SK-N-SH (cell line): ENCODE data around the gene EOLA1. TPM values are rescaled to one million over a fixed set of nuclear protein-coding genes. Genes with fewer than 3 reads are reported as not detected.
"Not testable (repeated sequence)": the region's sequence is repeated elsewhere in the genome, so short reads cannot be mapped to it uniquely, and the experiment has no call there.

ENCODE experiments used
- CTCF ChIA-PET: fragments of 300-600, 350-600 bp; formaldehyde crosslinking; extraction: SDS; loops from one replicate; lab custom pipeline; 2021; lab: Yijun Ruan, JAX
- POLR2A ChIA-PET: fragments of 350-600 bp; sonication (Branson Sonifier 250); formaldehyde crosslinking; extraction: SDS; loops from one replicate; lab custom pipeline; 2020; ENCODE audit warnings: antibody characterized with exemption, inconsistent platforms; lab: Yijun Ruan, JAX
- DNase-seq: peaks from one replicate; pipeline ENCODE4 v3.0.0; 2012
- H2AFZ ChIP-seq: fragments of 200-600 bp; sonication (generic); 2 replicates; pipeline ENCODE4 v1.8.1; 2016; ENCODE audit warnings: antibody characterized with exemption, mild to moderate bottlenecking, low read depth
- H3F3A ChIP-seq: fragments of 200-600 bp; sonication (generic); replicated peaks from 2 replicates; pipeline ENCODE3; 2016; ENCODE audit warnings: antibody characterized with exemption, mild to moderate bottlenecking; ENCODE audit not compliant: insufficient read depth
- H3K27ac ChIP-seq, 2 experiments: fragments of 200-500 bp in 1 of 2; fragments of 200-600 bp in 1 of 2; sonication (Bioruptor generic) in 1 of 2; sonication (generic), shearing (Covaris generic) in 1 of 2; 2 replicates each; pipeline versions ENCODE4 v1.5.1 to v1.6.1; 2014 to 2016; ENCODE audit warnings: low read depth in 2 of 2, inconsistent platforms in 1 of 2, low read length in 1 of 2, mild to moderate bottlenecking in 1 of 2, mixed read lengths in 1 of 2
- H3K27me3 ChIP-seq: fragments of 200-600 bp; sonication (generic), shearing (Covaris generic); 2 replicates; pipeline ENCODE4 v1.6.1; 2016; ENCODE audit warnings: mixed run types; ENCODE audit not compliant: insufficient read depth
- H3K36me3 ChIP-seq, 2 experiments: fragments of 200-500 bp in 1 of 2; fragments of 200-600 bp in 1 of 2; sonication (Bioruptor generic) in 1 of 2; sonication (generic) in 1 of 2; replicated peaks in 1 of 2; 2 replicates each; pipeline versions ENCODE3 to v1.5.1; 2014 to 2016; ENCODE audit warnings: low read length in 1 of 2, mild to moderate bottlenecking in 1 of 2; ENCODE audit not compliant: insufficient read depth in 2 of 2, control insufficient read depth in 1 of 2
- H3K4me1 ChIP-seq, 2 experiments: fragments of 200-500 bp in 1 of 2; fragments of 200-600 bp in 1 of 2; sonication (Bioruptor generic) in 1 of 2; sonication (generic), shearing (Covaris generic) in 1 of 2; 2 replicates each; pipeline versions ENCODE4 v1.5.1 to v1.6.1; 2014 to 2016; ENCODE audit warnings: low read depth in 1 of 2, low read length in 1 of 2, mixed run types in 1 of 2; ENCODE audit not compliant: insufficient read depth in 2 of 2, control insufficient read depth in 1 of 2
- H3K4me2 ChIP-seq: fragments of 200-600 bp; sonication (generic), shearing (Covaris generic); 2 replicates; pipeline ENCODE4 v1.6.1; 2017; ENCODE audit warnings: mixed run types
- H3K4me3 ChIP-seq, 2 experiments: fragments of 200-500 bp in 1 of 2; fragments of 200-600 bp in 1 of 2; sonication (Bioruptor generic) in 1 of 2; sonication (generic), shearing (Covaris generic) in 1 of 2; 2 replicates each; pipeline versions ENCODE4 v1.5.1 to v1.8.1; 2014 to 2016; ENCODE audit warnings: low read depth in 2 of 2, inconsistent platforms in 1 of 2, low read length in 1 of 2, mild to moderate bottlenecking in 1 of 2, mixed read lengths in 1 of 2, moderate library complexity in 1 of 2
- H3K79me2 ChIP-seq: fragments of 200-600 bp; sonication (generic); 2 replicates; pipeline ENCODE4 v1.8.1; 2017; ENCODE audit warnings: mild to moderate bottlenecking; ENCODE audit not compliant: insufficient read depth
- H3K9ac ChIP-seq: fragments of 200-600 bp; sonication (generic); 2 replicates; pipeline ENCODE4 v1.6.1; 2017; ENCODE audit warnings: mixed run types
- H3K9me2 ChIP-seq: fragments of 200-600 bp; sonication (generic); 2 replicates; pipeline ENCODE4 v1.6.1; 2017; ENCODE audit warnings: mixed run types
- H3K9me3 ChIP-seq: fragments of 200-600 bp; sonication (generic); 2 replicates; pipeline ENCODE4 v1.6.1; 2017; ENCODE audit warnings: mixed run types, mild to moderate bottlenecking, moderate library complexity
- H4K20me1 ChIP-seq: fragments of 200-600 bp; sonication (generic); 2 replicates; pipeline ENCODE4 v1.6.1; 2017; ENCODE audit warnings: mild to moderate bottlenecking, mixed run types; ENCODE audit not compliant: insufficient read depth
- ELF1 ChIP-seq: IDR thresholded peaks from 2 replicates; pipeline ENCODE4 v1.4.0; 2012
- GATA2 ChIP-seq: sonication (generic); formaldehyde crosslinking; IDR thresholded peaks from 2 replicates; pipeline ENCODE4 v1.5.0; 2020; ENCODE audit warnings: mild to moderate bottlenecking, missing genetic modification reagents
- JUND ChIP-seq: IDR thresholded peaks from 2 replicates; pipeline ENCODE4 v1.4.0; 2012
- RFX5 ChIP-seq: IDR thresholded peaks from 2 replicates; pipeline ENCODE4 v1.6.1; 2012; ENCODE audit warnings: mild to moderate bottlenecking, improper control_type of control experiment, low read length
- SIN3A ChIP-seq: IDR thresholded peaks from 2 replicates; pipeline ENCODE4 v1.6.1; 2012; ENCODE audit warnings: low read depth, mild to moderate bottlenecking, low read length, moderate library complexity, borderline replicate concordance
- TAF1 ChIP-seq: IDR thresholded peaks from 2 replicates; pipeline ENCODE4 v1.6.1; 2012; ENCODE audit warnings: low read depth, mild to moderate bottlenecking, low read length, moderate library complexity, borderline replicate concordance
- TCF12 ChIP-seq: IDR thresholded peaks from 2 replicates; pipeline ENCODE4 v1.4.0; 2012
- TEAD4 ChIP-seq: IDR thresholded peaks from 2 replicates; pipeline ENCODE4 v1.4.0; 2012; ENCODE audit warnings: mild to moderate bottlenecking, borderline replicate concordance; ENCODE audit not compliant: insufficient read depth
- WGBS: methylation state at CpG from one replicate; pipeline ENCODE4 v1.1.6; 2017; ENCODE audit warnings: low lambda C conversion rate; 5-methylcytosine and 5-hydroxymethylcytosine counted together
- polyA plus RNA-seq, 3 experiments: library from polyadenylated mRNA; depleted of rRNA; stranded (reverse); fragments of >200 nt; gene quantifications; 2 replicates each; pipeline ENCODE4 v1.2.3, GENCODE V29; 2012
- TF ChIP-seq, protein P1 (sequence below): fragments of 150-350 bp; IDR thresholded peaks from 2 replicates; pipeline ENCODE4 v1.6.1; 2016; ENCODE audit warnings: mild to moderate bottlenecking, low read depth, low read length
- TF ChIP-seq, protein P2 (sequence below): IDR thresholded peaks from 2 replicates; pipeline ENCODE4 v1.4.0; 2012; ENCODE audit warnings: low read depth
- TF ChIP-seq, protein P3 (sequence below): fragments of 200-600 bp; sonication (generic); IDR thresholded peaks from 2 replicates; pipeline ENCODE4 v1.6.1; 2017; ENCODE audit warnings: antibody characterized with exemption, mild to moderate bottlenecking, moderate library complexity

The EOLA1 gene
- polyA plus RNA-seq, 1 of the 3 experiments (the other 2 are of a cell fraction) = 16.3 TPM

DNA sequence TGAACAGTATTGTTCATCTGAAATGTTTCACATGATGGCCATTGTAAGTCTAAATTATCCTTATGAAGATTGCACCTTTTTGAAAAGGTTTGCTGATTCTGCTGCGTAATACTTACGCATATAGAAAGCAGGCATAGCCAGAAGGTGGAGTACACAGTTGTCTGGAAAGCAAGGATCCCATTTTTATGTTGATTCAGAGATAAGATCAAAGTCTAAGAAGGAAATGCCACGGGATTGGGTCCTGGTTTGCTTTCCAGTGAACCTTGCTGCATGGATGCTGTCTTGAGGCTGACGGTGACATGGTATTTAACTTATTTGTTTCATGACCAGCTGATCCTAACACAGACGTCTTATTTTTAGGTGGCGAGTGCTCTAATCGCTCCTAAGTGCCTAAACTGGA lies 31.0 kb downstream of the EOLA1 start (continued):
- no peak for TF ChIP-seq SIN3A
- no peak for TF ChIP-seq TCF12

DNA sequence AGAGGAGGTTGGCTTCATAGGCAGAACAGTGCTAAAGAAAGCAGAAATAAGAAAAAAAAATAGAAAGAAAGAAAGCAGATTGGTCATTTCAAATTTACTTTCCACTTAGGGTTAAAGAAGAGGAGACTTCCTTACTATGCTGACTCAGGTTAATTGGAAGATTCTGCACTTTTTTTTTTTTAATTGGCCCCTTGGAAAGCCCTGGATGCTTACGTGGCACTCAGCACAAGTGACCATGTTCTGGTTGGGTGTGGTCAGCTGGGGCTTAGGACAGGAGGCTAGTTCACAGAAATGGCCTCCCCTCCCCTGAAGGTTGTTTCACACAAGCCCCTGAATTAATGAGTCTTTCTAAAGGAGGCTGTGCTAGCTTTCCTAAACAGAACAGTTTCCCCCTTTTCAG lies 31.9 kb downstream of the EOLA1 start:
- TF ChIP-seq, protein P1, sequence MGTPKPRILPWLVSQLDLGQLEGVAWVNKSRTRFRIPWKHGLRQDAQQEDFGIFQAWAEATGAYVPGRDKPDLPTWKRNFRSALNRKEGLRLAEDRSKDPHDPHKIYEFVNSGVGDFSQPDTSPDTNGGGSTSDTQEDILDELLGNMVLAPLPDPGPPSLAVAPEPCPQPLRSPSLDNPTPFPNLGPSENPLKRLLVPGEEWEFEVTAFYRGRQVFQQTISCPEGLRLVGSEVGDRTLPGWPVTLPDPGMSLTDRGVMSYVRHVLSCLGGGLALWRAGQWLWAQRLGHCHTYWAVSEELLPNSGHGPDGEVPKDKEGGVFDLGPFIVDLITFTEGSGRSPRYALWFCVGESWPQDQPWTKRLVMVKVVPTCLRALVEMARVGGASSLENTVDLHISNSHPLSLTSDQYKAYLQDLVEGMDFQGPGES = no peak
- TF ChIP-seq, protein P2, sequence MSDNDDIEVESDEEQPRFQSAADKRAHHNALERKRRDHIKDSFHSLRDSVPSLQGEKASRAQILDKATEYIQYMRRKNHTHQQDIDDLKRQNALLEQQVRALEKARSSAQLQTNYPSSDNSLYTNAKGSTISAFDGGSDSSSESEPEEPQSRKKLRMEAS = no peak
- TF ChIP-seq TEAD4 (no peak), ELF1 (no peak), RFX5 (no peak), GATA2 (CRISPR knock-in tag) (no peak), TAF1 (no peak), JUND (no peak)
- TF ChIP-seq, protein P3, sequence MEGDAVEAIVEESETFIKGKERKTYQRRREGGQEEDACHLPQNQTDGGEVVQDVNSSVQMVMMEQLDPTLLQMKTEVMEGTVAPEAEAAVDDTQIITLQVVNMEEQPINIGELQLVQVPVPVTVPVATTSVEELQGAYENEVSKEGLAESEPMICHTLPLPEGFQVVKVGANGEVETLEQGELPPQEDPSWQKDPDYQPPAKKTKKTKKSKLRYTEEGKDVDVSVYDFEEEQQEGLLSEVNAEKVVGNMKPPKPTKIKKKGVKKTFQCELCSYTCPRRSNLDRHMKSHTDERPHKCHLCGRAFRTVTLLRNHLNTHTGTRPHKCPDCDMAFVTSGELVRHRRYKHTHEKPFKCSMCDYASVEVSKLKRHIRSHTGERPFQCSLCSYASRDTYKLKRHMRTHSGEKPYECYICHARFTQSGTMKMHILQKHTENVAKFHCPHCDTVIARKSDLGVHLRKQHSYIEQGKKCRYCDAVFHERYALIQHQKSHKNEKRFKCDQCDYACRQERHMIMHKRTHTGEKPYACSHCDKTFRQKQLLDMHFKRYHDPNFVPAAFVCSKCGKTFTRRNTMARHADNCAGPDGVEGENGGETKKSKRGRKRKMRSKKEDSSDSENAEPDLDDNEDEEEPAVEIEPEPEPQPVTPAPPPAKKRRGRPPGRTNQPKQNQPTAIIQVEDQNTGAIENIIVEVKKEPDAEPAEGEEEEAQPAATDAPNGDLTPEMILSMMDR = no peak
- CTCF ChIA-PET = no interaction called here
- Histone ChIP-seq H2AFZ (no peak overlapping the region), H3K4me3 (no peak overlapping the region), H3K9me2 (no peaks in the 10 kb centered on the region), H3F3A (no peaks in the 10 kb centered on the region), H3K27ac (peak overlapping the region in 1 of 2 experiments; percentile 35; a peak in 2 of 4 replicates), H3K4me2 (no peak overlapping the region), H3K27me3 (no peaks in the 10 kb centered on the region; the same call in 1 of the 2 replicates), H3K36me3 (no peaks in the 10 kb centered on the region), H3K4me1 (no peaks in the 10 kb centered on the region), H4K20me1 (no peaks in the 10 kb centered on the region), H3K9me3 (no peaks in the 10 kb centered on the region), H3K9ac (no peak overlapping the region), H3K79me2 (no peaks in the 10 kb centered on the region)
- POLR2A ChIA-PET = no interaction called here
- DNase-seq = no peak
- 18% methylated on average over 1 of the region's 1 CpG for WGBS

DNA sequence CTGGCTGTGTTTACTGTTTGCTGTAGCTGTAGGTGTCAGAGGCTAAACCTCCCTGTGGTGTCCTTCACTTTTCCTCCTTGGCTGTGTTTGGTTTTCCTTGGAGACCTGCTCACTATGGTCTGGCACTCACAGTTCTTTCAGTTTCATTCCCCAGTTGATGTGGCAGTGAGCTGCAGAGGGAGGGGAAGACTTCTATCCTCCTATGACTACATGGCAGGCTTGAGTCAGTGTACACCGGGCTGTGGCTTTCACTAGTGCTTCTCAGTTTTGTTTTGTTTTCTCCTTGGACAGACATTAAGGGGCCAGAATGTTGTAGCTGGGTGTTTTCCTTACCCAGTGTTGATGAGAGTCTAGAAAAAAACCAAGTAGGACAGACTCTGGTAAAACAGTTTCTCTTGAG lies 32.6 kb downstream of the EOLA1 start:
- H3K79me2 ChIP-seq, H3F3A ChIP-seq, H3K4me2 ChIP-seq, H3K4me3 ChIP-seq, H2AFZ ChIP-seq, H3K4me1 ChIP-seq, DNase-seq, H3K9ac ChIP-seq, H3K27ac ChIP-seq, H3K9me2 ChIP-seq, H3K9me3 ChIP-seq, H3K36me3 ChIP-seq, CTCF ChIA-PET, H3K27me3 ChIP-seq, POLR2A ChIA-PET, H4K20me1 ChIP-seq: not testable (repeated sequence)
- no CpG with 5 or more reads among the region's 1 CpG for WGBS

DNA sequence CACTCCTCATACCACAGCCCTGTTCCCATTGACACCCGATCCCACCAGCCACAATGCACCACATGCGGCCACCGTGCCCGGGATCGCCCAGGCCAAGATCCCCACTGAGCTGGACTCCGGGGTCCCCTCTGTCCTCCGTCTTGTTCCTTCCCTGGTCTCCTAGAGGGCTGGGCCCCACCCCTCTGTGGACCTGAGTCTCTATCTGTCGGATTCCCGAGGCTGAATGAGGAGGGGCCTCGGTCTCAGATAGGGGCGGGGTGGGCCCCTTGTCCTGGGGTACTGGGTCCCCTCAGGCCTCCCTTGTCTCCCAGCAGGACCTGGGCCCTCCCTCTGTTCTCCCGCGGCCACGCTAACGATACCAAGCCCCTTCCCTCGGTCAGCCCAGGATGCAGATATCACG lies 44.8 kb downstream of the EOLA1 start:
- H3K27ac ChIP-seq, H2AFZ ChIP-seq, H3F3A ChIP-seq, H3K4me1 ChIP-seq, H3K9ac ChIP-seq, H3K79me2 ChIP-seq, H3K9me2 ChIP-seq, H4K20me1 ChIP-seq, H3K4me2 ChIP-seq, DNase-seq, H3K4me3 ChIP-seq, POLR2A ChIA-PET, H3K27me3 ChIP-seq, H3K36me3 ChIP-seq, CTCF ChIA-PET, H3K9me3 ChIP-seq: not testable (repeated sequence)
- 31% methylated on average over 3 of the region's 17 CpGs for WGBS

DNA sequence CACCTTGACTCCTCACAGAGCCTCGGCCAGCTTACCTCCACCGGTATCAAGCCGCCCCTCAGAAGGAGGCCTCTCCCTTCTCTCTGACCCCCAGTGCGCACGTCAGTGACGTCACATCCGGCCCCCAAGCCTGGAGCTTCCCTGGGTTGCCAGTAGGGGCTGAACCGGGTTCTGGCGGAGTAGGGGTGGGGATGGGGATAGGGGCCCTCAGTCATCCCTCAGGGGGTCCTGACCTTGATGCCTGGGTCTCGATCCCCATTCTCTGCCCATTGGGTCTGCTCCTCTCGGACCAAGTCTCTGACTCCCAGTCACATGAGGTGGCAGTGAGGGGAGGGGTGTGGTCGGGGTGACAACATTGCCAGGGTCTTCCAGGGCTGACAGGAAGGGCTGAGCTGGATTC lies 46.5 kb downstream of the EOLA1 start, which contains the start of gene MAGEA9B:
TSS of gene MAGEA9B (minus strand) at position 101 of the 400 bp plus-strand sequence. CDS start 4,280 bp downstream, outside the sequence.
- H3K9me3 ChIP-seq, CTCF ChIA-PET, H3K9ac ChIP-seq, H3K27me3 ChIP-seq, H3K27ac ChIP-seq, H3K79me2 ChIP-seq, H2AFZ ChIP-seq, H3K4me1 ChIP-seq, H3K4me3 ChIP-seq, H3K4me2 ChIP-seq, H3K9me2 ChIP-seq, DNase-seq, H4K20me1 ChIP-seq, POLR2A ChIA-PET, H3K36me3 ChIP-seq, H3F3A ChIP-seq: not testable (repeated sequence)
- WGBS = no CpG with 5 or more reads among the region's 12 CpGs
